ENCODE measurements around the gene TAS2R50. TPM values are rescaled to one million over a fixed set of nuclear protein-coding genes. Genes with fewer than 3 reads are reported as not detected.

The TAS2R50 gene
- total RNA-seq, 1 experiment from 2014 or later: 1.1 TPM

GRCh38 chr12:10939163-10939562, 47.5 kb downstream of the TAS2R50 start, which contains the start of gene TAS2R14:
Gene TAS2R14, minus strand, starts transcription at chr12:10939263. Its CDS starts 56 bp downstream, at chr12:10939207.
- no TSS peak for BruUV-seq (replicated peaks)
- H3K27me3 Mint-ChIP-seq (ENCODE audit: insufficient read depth, unreplicated experiment): no peaks in the 10 kb centered on the region

GRCh38 chr12:10936506-10936905, 50.2 kb downstream of the TAS2R50 start:
- no peak overlapping the region for H3K27ac Mint-ChIP-seq (ENCODE audit: low read depth, unreplicated experiment)
- TF ChIP-seq CTCF (IDR thresholded peaks at IDR 0.05; ENCODE audit: unreplicated experiment): no peak
- POLR2A ChIA-PET: no interaction called here
- CTCF ChIA-PET: no interaction called here
- H3K9me3 Mint-ChIP-seq (ENCODE audit: unreplicated experiment): no peaks in the 10 kb centered on the region
- BruUV-seq (replicated peaks): no TSS peak
- no peaks in the 10 kb centered on the region for H3K27me3 Mint-ChIP-seq (ENCODE audit: insufficient read depth, unreplicated experiment)
- no peaks in the 10 kb centered on the region for H3K36me3 Mint-ChIP-seq (ENCODE audit: insufficient read depth, unreplicated experiment)
- H3K4me3 Mint-ChIP-seq (ENCODE audit: unreplicated experiment): no peak overlapping the region
- intact Hi-C loops (cut with micrococcal nuclease): no loop called here
- peaks cover 14% of the 10 kb centered on the region for H3K4me1 Mint-ChIP-seq (ENCODE audit: insufficient read depth, unreplicated experiment)
- DNase-seq (ENCODE audit: unreplicated experiment): no peak

More at GRCh38 chr12:10939163-10939562, 47.5 kb downstream of the TAS2R50 start, which contains the start of gene TAS2R14:
- H3K9me3 Mint-ChIP-seq (ENCODE audit: unreplicated experiment): no peaks in the 10 kb centered on the region
- POLR2A ChIA-PET: interaction anchor here (1.3 kb wide), 1 partner anchor 232 kb away, joined by 3 read pairs; the partner anchor contains the start of gene SMIM10L1
- no peak for TF ChIP-seq CTCF (IDR thresholded peaks at IDR 0.05; ENCODE audit: unreplicated experiment)
- H3K27ac Mint-ChIP-seq (ENCODE audit: low read depth, unreplicated experiment): peak within 1 kb of the TSS; percentile 19
- DNase-seq (ENCODE audit: unreplicated experiment): no peak
- intact Hi-C loops (cut with micrococcal nuclease): no loop called here
- CTCF ChIA-PET: no interaction called here
- peaks cover 6% of the 10 kb centered on the region for H3K36me3 Mint-ChIP-seq (ENCODE audit: insufficient read depth, unreplicated experiment)
- H3K4me1 Mint-ChIP-seq (ENCODE audit: insufficient read depth, unreplicated experiment): peaks cover 31% of the 10 kb centered on the region
- H3K4me3 Mint-ChIP-seq (ENCODE audit: unreplicated experiment): no peak within 1 kb of the TSS

Other genes with a start within 250 kb of the TAS2R50 start
- not detected in 2 replicates for gene TAS2R7, start 184.3 kb downstream of the TAS2R50 start, total RNA-seq (2022)
- not detected in 2 replicates for gene TAS2R8, start 179.6 kb downstream of the TAS2R50 start, total RNA-seq (2022)
- gene TAS2R9, start 176.7 kb downstream of the TAS2R50 start, total RNA-seq (2022): not detected in 2 replicates
- 0.91 and 2.1 TPM in 2 replicates for gene TAS2R10, start 160.6 kb downstream of the TAS2R50 start, total RNA-seq (2022)
- 4.6 and 7.7 TPM in 2 replicates for gene PRR4, start 137.4 kb downstream of the TAS2R50 start, total RNA-seq (2022)
- gene PRH1, start 102.7 kb downstream of the TAS2R50 start, total RNA-seq (2022): 11.4 and 11.7 TPM in 2 replicates
- gene TAS2R13, start 77.3 kb downstream of the TAS2R50 start, total RNA-seq (2022): 0.68 and 0.93 TPM in 2 replicates
- gene PRH2, start 57.7 kb downstream of the TAS2R50 start, total RNA-seq (2022): not detected in 2 replicates
- gene TAS2R14, start 47.6 kb downstream of the TAS2R50 start, total RNA-seq (2022): 1.6 and 1.9 TPM in 2 replicates
- 1.1 and 1.8 TPM in 2 replicates for gene TAS2R20, start 11.4 kb upstream of the TAS2R50 start, total RNA-seq (2022)
- gene TAS2R19, start 35.7 kb upstream of the TAS2R50 start, total RNA-seq (2022): 2.7 and 3.4 TPM in 2 replicates
- 1.9 and 2.0 TPM in 2 replicates for gene TAS2R31, start 44.5 kb upstream of the TAS2R50 start, total RNA-seq (2022)
- gene TAS2R46, start 75.4 kb upstream of the TAS2R50 start, total RNA-seq (2022): 0.69 and 1.1 TPM in 2 replicates
- gene TAS2R43, start 105.4 kb upstream of the TAS2R50 start, total RNA-seq (2022): not detected in 2 replicates
- 1.9 and 2.1 TPM in 2 replicates for gene TAS2R30, start 147.7 kb upstream of the TAS2R50 start, total RNA-seq (2022)
- 10.5 and 10.9 TPM in 2 replicates for gene SMIM10L1, start 184.3 kb upstream of the TAS2R50 start, total RNA-seq (2022)
- not detected in 2 replicates for gene TAS2R42, start 200.0 kb upstream of the TAS2R50 start, total RNA-seq (2022)